Measurements from ENCODE around the gene LGMN. TPM values are rescaled to one million over a fixed set of nuclear protein-coding genes. Genes with fewer than 3 reads are reported as not detected.

The LGMN gene
- total and polyA plus RNA-seq, 2 of the 13 experiments (the other 11 are each of a cell fraction or from before 2014, with no cell fraction given): 28.9 to 76.4 TPM

- TF ChIP-seq FOXM1 (CRISPR knock-in tag; IDR thresholded peaks at IDR 0.05): no peak
- TF ChIP-seq ZNF431 (CRISPR knock-in tag; IDR thresholded peaks at IDR 0.05; ENCODE audit: borderline replicate concordance, low read depth): no peak
- TF ChIP-seq ZNF619 (CRISPR knock-in tag; IDR thresholded peaks at IDR 0.05): no peak
- no peak for TF ChIP-seq GATAD2A (CRISPR knock-in tag; IDR thresholded peaks at IDR 0.05)
- no peak for TF ChIP-seq PAX8 (CRISPR knock-in tag; IDR thresholded peaks at IDR 0.05; ENCODE audit: borderline replicate concordance)
- no peak for TF ChIP-seq CCAR2 (optimal IDR thresholded peaks at IDR 0.05; ENCODE audit: low read depth, low read length)
- TF ChIP-seq RBM39 (IDR thresholded peaks at IDR 0.05; ENCODE audit: low read depth, low read length, poor library complexity, severe bottlenecking): no peak
- no peak for TF ChIP-seq AGO1 (IDR thresholded peaks at IDR 0.05; ENCODE audit: low read depth, low read length, poor library complexity, severe bottlenecking)
- TF ChIP-seq ZNF564 (CRISPR knock-in tag; IDR thresholded peaks at IDR 0.05): no peak
- no peak for TF ChIP-seq ZNF17 (CRISPR knock-in tag; IDR thresholded peaks at IDR 0.05)
- no peak for TF ChIP-seq NPAS2 (CRISPR knock-in tag; IDR thresholded peaks at IDR 0.05; ENCODE audit: borderline replicate concordance)
- no peak for TF ChIP-seq TGIF2 (CRISPR knock-in tag; IDR thresholded peaks at IDR 0.05)
- TF ChIP-seq HMGA1 (CRISPR knock-in tag; conservative IDR thresholded peaks at IDR 0.05): no peak
- TF ChIP-seq ZNF724P (CRISPR knock-in tag; IDR thresholded peaks at IDR 0.05; ENCODE audit: borderline replicate concordance): no peak
- no peak for TF ChIP-seq ZFP41 (CRISPR knock-in tag; IDR thresholded peaks at IDR 0.05; ENCODE audit: borderline replicate concordance)
Measured at GRCh38 chr14:92756446-92756845, 8.0 kb upstream of the LGMN start.

More at GRCh38 chr14:92756446-92756845, 8.0 kb upstream of the LGMN start:
- Histone ChIP-seq H2AFZ (ENCODE audit: low read length) (no peak overlapping the region), H3K4me1 (ENCODE audit: insufficient read depth, low read length) (peaks cover 35% of the 10 kb centered on the region), H3K9ac (ENCODE audit: insufficient read depth, low read depth, low read length) (no peak overlapping the region), H3K27ac (ENCODE audit: extremely low read length, insufficient read depth, low read length) (no peak overlapping the region), H4K20me1 (ENCODE audit: insufficient read depth, low read length) (no peaks in the 10 kb centered on the region), H3K4me2 (ENCODE audit: low read depth, low read length) (no peak overlapping the region), H3K79me2 (ENCODE audit: insufficient read depth, low read length) (no peaks in the 10 kb centered on the region), H3K36me3 (replicated peaks in 1 of 2; ENCODE audit: control insufficient read depth in 1 of 2, insufficient read depth in 2 of 2, low read length in 2 of 2) (no peaks in the 10 kb centered on the region), H3K9me3 (ENCODE audit: low read length) (no peaks in the 10 kb centered on the region), H3K4me3 (replicated peaks in 1 of 3; ENCODE audit: insufficient read depth in 1 of 3, low read depth in 2 of 3, low read length in 3 of 3) (no peak overlapping the region), H3K27me3 (ENCODE audit: control insufficient read depth in 1 of 2, insufficient read depth in 2 of 2, low read length in 2 of 2) (peaks cover 0 to 12% of the 10 kb centered on the region in 2 experiments; a peak in 1 of 5 replicates)
- no peak for ATAC-seq
- BruUV-seq (replicated peaks): no TSS peak
- FAIRE-seq: no peak
- ChIA-PET CTCF (ENCODE audit: low intra/inter-chr PET ratio, low total read pairs) (no interaction called here), POLR2A (no interaction called here)
- intact Hi-C loops (cut with micrococcal nuclease; ENCODE audit: unreplicated experiment): no loop called here
- in situ Hi-C loops (cut with HindIII; ENCODE audit: extremely low pct_ligation_motif_present, low pct_unique_long_range_greater_than_20kb): no loop called here
- no peak for DNase-seq (ENCODE audit: low spot score)
- 39% methylated on average over 4 of the region's 4 CpGs for WGBS (ENCODE audit: low lambda C conversion rate)
